Body of pancreas (tissue), 4 donors: ENCODE data around the gene LAD1.

Experiments used
- POLR2A ChIP-seq, 3 donors: fragments of 450-650 bp; IDR thresholded peaks; one replicate each; pipeline ENCODE4 v1.6.1; 2016; ENCODE audit warnings: antibody characterized with exemption in 3 of 3, mild to moderate bottlenecking in 2 of 3
- TF ChIP-seq, protein P1 (sequence below), 7 experiments: fragments of 450-650 bp in 4 of 7; fragments of 200-600 bp in 3 of 7; sonication (generic) in 3 of 7; IDR thresholded peaks; one replicate each; pipeline ENCODE4 v1.5.1; 2016 to 2019; ENCODE audit warnings: antibody characterized with exemption in 7 of 7

GRCh38 chr1:201336711-201337450 is 62.2 kb downstream of the LAD1 start:
- TF ChIP-seq, protein P1, sequence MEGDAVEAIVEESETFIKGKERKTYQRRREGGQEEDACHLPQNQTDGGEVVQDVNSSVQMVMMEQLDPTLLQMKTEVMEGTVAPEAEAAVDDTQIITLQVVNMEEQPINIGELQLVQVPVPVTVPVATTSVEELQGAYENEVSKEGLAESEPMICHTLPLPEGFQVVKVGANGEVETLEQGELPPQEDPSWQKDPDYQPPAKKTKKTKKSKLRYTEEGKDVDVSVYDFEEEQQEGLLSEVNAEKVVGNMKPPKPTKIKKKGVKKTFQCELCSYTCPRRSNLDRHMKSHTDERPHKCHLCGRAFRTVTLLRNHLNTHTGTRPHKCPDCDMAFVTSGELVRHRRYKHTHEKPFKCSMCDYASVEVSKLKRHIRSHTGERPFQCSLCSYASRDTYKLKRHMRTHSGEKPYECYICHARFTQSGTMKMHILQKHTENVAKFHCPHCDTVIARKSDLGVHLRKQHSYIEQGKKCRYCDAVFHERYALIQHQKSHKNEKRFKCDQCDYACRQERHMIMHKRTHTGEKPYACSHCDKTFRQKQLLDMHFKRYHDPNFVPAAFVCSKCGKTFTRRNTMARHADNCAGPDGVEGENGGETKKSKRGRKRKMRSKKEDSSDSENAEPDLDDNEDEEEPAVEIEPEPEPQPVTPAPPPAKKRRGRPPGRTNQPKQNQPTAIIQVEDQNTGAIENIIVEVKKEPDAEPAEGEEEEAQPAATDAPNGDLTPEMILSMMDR (IDR thresholded peaks at IDR 0.05): no peak
- TF ChIP-seq POLR2A (IDR thresholded peaks at IDR 0.05): no peak
